ENCODE data around the gene SGCE. TPM values are rescaled to one million over a fixed set of nuclear protein-coding genes. Genes with fewer than 3 reads are reported as not detected.
A peak's percentile ranks its signal among the peaks of the same experiment; 100 is the strongest.

The SGCE gene
- 114 and 121 TPM in 2 replicates for total RNA-seq (2013; cell fraction: nucleolus; rRNA removed)
- total RNA-seq (2014; rRNA removed) (51.5 and 55.0 TPM in 2 replicates), total RNA-seq (2014; rRNA removed; fragmentation: Illumina TruSeq; extraction: Trizol) (53.3 and 55.9 TPM in 2 replicates), total RNA-seq (2021) (38.6 and 44.1 TPM in 2 replicates), polyA plus RNA-seq (2011; rRNA removed) (42.5 and 45.1 TPM in 2 replicates), polyA plus RNA-seq (2014; fragmentation: Illumina TruSeq; extraction: Trizol) (59.6 and 71.2 TPM in 2 replicates), polyA plus RNA-seq (2014; fragmentation: Nextera tagmentation; extraction: Ambion mirVana) (10 to 100 TPM; 30.5 to 46.3 TPM), polyA plus RNA-seq (2014; rRNA removed) (36.6 and 47.0 TPM in 2 replicates), polyA plus RNA-seq (2016; fragmentation: Nextera tagmentation; extraction: Ambion mirVana) (10 to 100 TPM; 78.5 to 80.1 TPM), polyA minus RNA-seq (2011; rRNA and poly(A)+ RNA removed) (30.1 and 33.0 TPM in 2 replicates), Bru-seq, nascent RNA (percentile 65 among the genes with signal in this experiment), BruChase-seq, experiment 1, labeled RNA remaining after a 6-hour chase (percentile 56 among the genes with signal in this experiment), BruChase-seq, experiment 2, labeled RNA remaining after a 2-hour chase (percentile 62 among the genes with signal in this experiment)
- 22.5 TPM for polyA plus RNA-seq (2011; ENCODE audit: low read depth)
- 16.5 and 17.1 TPM in 2 replicates for polyA plus RNA-seq (2011; cell fraction: cytosol; rRNA removed)
- polyA plus RNA-seq (2011; cell fraction: nucleus; rRNA removed), result 30.0 and 35.1 TPM in 2 replicates
- 25.6 and 32.4 TPM in 2 replicates for polyA plus RNA-seq (2012)
- 8.0 and 9.6 TPM in 2 replicates for polyA minus RNA-seq (2011; cell fraction: cytosol; rRNA and poly(A)+ RNA removed)
- polyA minus RNA-seq (2011; cell fraction: nucleus; rRNA and poly(A)+ RNA removed), result 53.1 and 79.7 TPM in 2 replicates
- long read RNA-seq, experiment 1, transcript SGCE-299 (11 exons, 1,614 nt), result major isoform, 5 of 8 reads
- long read RNA-seq, experiment 1, partial matches to known transcripts, result 0 of 8 reads
- long read RNA-seq, experiment 1, other reads (novel, unspliced or antisense), result 0 of 8 reads
- long read RNA-seq, experiment 2, transcript SGCE-205 (10 exons, 1,532 nt), result minor isoform, 14 of 84 reads
- long read RNA-seq, experiment 2, transcript SGCE-299 (11 exons, 1,614 nt), result major isoform, 50 of 84 reads
- long read RNA-seq, experiment 2, partial matches to known transcripts, result 2 of 84 reads
- long read RNA-seq, experiment 2, other reads (novel, unspliced or antisense), result 11 of 84 reads

- POLR2A ChIA-PET, result interaction anchor here (1.1 to 3.0 kb wide), 3 partner anchors 25 to 211 kb away, joined by 3 to 9 read pairs (median 4); partner anchors contain the start of gene CASD1
- Histone ChIP-seq H3K9ac (ENCODE audit: control insufficient read depth, insufficient read depth, low read length) (peak within 1 kb of the TSS; percentile 77), H3K4me1 (ENCODE audit: control insufficient read depth, insufficient read depth, low read length) (no peaks in the 10 kb centered on the region; the same call in 1 of the 2 replicates), H3K4me2 (ENCODE audit: control insufficient read depth, insufficient read depth) (peak within 1 kb of the TSS; percentile 84), H3K79me2 (ENCODE audit: control insufficient read depth, insufficient read depth, low read length) (peaks cover 17% of the 10 kb centered on the region), H3K27me3 (replicated peaks in 1 of 2; ENCODE audit: control insufficient read depth in 2 of 2, insufficient read depth in 2 of 2, low read length in 1 of 2) (no peaks in the 10 kb centered on the region), H3K36me3 (ENCODE audit: control insufficient read depth in 2 of 2, insufficient read depth in 2 of 2, low read length in 1 of 2) (no peaks in the 10 kb centered on the region), H4K20me1 (ENCODE audit: control insufficient read depth, insufficient read depth) (no peaks in the 10 kb centered on the region), H3K9me3 (replicated peaks; ENCODE audit: control insufficient read depth, insufficient read depth, low read length) (no peaks in the 10 kb centered on the region; the same call in 2 of the 3 replicates), H3K4me3 (peak within 1 kb of the TSS; percentile 79), H3K27ac (ENCODE audit: control insufficient read depth, insufficient read depth) (peak within 1 kb of the TSS; percentile 57), H2AFZ (ENCODE audit: control insufficient read depth, low read depth, low read length) (peak within 1 kb of the TSS; percentile 89)
- no peak for FAIRE-seq
- intact Hi-C loops (cut with micrococcal nuclease; ENCODE audit: unreplicated experiment) (loop anchor here (1.0 to 10.0 kb wide), 5 partner anchors 35 to 1029 kb away; no protein-coding TSS in a partner anchor), in situ Hi-C loops (cut with MboI) (no loop called here)
- SMC1A ChIA-PET (ENCODE audit: uncharacterized antibody, unreplicated experiment), result interaction anchor here (0.6 to 5.6 kb wide), 16 partner anchors 9 to 844 kb away, joined by 3 to 57 read pairs (median 4); no protein-coding TSS in a partner anchor
- RAD21 ChIA-PET (ENCODE audit: unreplicated experiment), result interaction anchor here (0.7 to 6.0 kb wide), 12 partner anchors 14 to 1034 kb away, joined by 3 to 92 read pairs (median 4); no protein-coding TSS in a partner anchor
- CTCF ChIA-PET, result interaction anchor here (1.0 to 4.3 kb wide), 7 partner anchors 38 to 591 kb away, joined by 3 to 45 read pairs (median 4); no protein-coding TSS in a partner anchor
- ATAC-seq, result peak; percentile 44
- no TSS peak for BruUV-seq (replicated peaks)
- DNase-seq (ENCODE audit: low read depth, low spot score), result peak; percentile 28
- WGBS (ENCODE audit: insufficient coverage, insufficient replicate concordance, low lambda C conversion rate, missing lambda C conversion rate), result 25% methylated on average over 52 of the region's 63 CpGs
- TF ChIP-seq, protein P1, sequence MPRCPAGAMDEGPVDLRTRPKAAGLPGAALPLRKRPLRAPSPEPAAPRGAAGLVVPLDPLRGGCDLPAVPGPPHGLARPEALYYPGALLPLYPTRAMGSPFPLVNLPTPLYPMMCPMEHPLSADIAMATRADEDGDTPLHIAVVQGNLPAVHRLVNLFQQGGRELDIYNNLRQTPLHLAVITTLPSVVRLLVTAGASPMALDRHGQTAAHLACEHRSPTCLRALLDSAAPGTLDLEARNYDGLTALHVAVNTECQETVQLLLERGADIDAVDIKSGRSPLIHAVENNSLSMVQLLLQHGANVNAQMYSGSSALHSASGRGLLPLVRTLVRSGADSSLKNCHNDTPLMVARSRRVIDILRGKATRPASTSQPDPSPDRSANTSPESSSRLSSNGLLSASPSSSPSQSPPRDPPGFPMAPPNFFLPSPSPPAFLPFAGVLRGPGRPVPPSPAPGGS (IDR thresholded peaks at IDR 0.05; ENCODE audit: borderline replicate concordance, insufficient read depth, low read depth, low read length, poor library complexity, severe bottlenecking), result no peak
- no peak for TF ChIP-seq EP300 (IDR thresholded peaks at IDR 0.05; ENCODE audit: borderline replicate concordance in 1 of 2, control insufficient read depth in 1 of 2, low read depth in 2 of 2, low read length in 2 of 2)
- 0 out of 2 replicates have a peak, but pooled peaks have one; percentile 10 for TF ChIP-seq TCF3 (IDR thresholded peaks at IDR 0.05; ENCODE audit: borderline replicate concordance, insufficient read depth, low read depth, low read length)
- TF ChIP-seq IKZF1 (conservative IDR thresholded peaks at IDR 0.05), result peak; percentile 39
- TF ChIP-seq POU2F2 (IDR thresholded peaks at IDR 0.05; ENCODE audit: borderline replicate concordance, low read depth, low read length), result no peak
- TF ChIP-seq, protein P2, sequence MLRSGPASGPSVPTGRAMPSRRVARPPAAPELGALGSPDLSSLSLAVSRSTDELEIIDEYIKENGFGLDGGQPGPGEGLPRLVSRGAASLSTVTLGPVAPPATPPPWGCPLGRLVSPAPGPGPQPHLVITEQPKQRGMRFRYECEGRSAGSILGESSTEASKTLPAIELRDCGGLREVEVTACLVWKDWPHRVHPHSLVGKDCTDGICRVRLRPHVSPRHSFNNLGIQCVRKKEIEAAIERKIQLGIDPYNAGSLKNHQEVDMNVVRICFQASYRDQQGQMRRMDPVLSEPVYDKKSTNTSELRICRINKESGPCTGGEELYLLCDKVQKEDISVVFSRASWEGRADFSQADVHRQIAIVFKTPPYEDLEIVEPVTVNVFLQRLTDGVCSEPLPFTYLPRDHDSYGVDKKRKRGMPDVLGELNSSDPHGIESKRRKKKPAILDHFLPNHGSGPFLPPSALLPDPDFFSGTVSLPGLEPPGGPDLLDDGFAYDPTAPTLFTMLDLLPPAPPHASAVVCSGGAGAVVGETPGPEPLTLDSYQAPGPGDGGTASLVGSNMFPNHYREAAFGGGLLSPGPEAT (IDR thresholded peaks at IDR 0.05; ENCODE audit: low read depth), result no peak
- TF ChIP-seq CBX3 (IDR thresholded peaks at IDR 0.05; ENCODE audit: borderline replicate concordance, low read depth), result no peak
- TF ChIP-seq ETV6 (conservative IDR thresholded peaks at IDR 0.05 in 1 of 2, IDR thresholded peaks at IDR 0.05 in 1 of 2; ENCODE audit: borderline replicate concordance in 1 of 2, low read depth in 1 of 2), result no peak
- TF ChIP-seq MEF2A (IDR thresholded peaks at IDR 0.05; ENCODE audit: insufficient read depth, low read depth, low read length), result no peak
- no peak for TF ChIP-seq YBX1 (IDR thresholded peaks at IDR 0.05)
- no peak for TF ChIP-seq NR2C2 (IDR thresholded peaks at IDR 0.05; ENCODE audit: borderline replicate concordance, control insufficient read depth, insufficient read length, low read depth)
- 0 out of 2 replicates have a peak, but pooled peaks have one; percentile 63 for TF ChIP-seq PML (IDR thresholded peaks at IDR 0.05; ENCODE audit: low read length)
These were observed at the start of gene SGCE for GRCh38 chr7:94655848-94656657. Gene SGCE, minus strand, starts transcription at chr7:94656133. Its CDS starts 35 bp downstream, at chr7:94656098.

All from GM12878 (cell line).